Left ventricle myocardium inferior (tissue), 1 donor: ENCODE results near the gene ZFTA. TPM values are rescaled to one million over a fixed set of nuclear protein-coding genes. Genes with fewer than 3 reads are reported as not detected.

Experiments used
- DNase-seq: peaks from one replicate; pipeline ENCODE4 v3.0.0-alpha.2; 2020
- H3K27ac ChIP-seq: fragments of 200-600 bp; replicated peaks from 2 replicates; pipeline ENCODE4 v1.8.0; 2021
- H3K27me3 ChIP-seq: fragments of 200-600 bp; 2 replicates; pipeline ENCODE4 v1.8.0; 2021; ENCODE audit warnings: low read depth
- H3K36me3 ChIP-seq: fragments of 200-600 bp; 2 replicates; pipeline ENCODE4 v1.8.0; 2021
- H3K4me1 ChIP-seq: fragments of 200-600 bp; 2 replicates; pipeline ENCODE4 v1.8.0; 2021
- H3K4me3 ChIP-seq: fragments of 200-600 bp; 2 replicates; pipeline ENCODE4 v1.8.0; 2021; ENCODE audit warnings: mild to moderate bottlenecking, moderate library complexity
- H3K9me3 ChIP-seq: fragments of 200-600 bp; replicated peaks from 2 replicates; pipeline ENCODE4 v1.8.0; 2021
- intact Hi-C: fragments of 100-400 bp; cut with micrococcal nuclease; formaldehyde crosslinking; loops from one replicate; pipeline ENCODE4 v1.11.0; 2022
- total RNA-seq: library from RNA; stranded (reverse); fragmentation: NEBNext Ultra II Directional; extraction: Animal tissue kit (Norgen Biotek cat#: 25700); gene quantifications from one replicate; pipeline ENCODE4 v1.2.1, GENCODE V29; 2021
- TF ChIP-seq, protein P1 (sequence below): fragments of 200-600 bp; IDR thresholded peaks from 2 replicates; pipeline ENCODE4 v1.8.0; 2021; ENCODE audit warnings: antibody characterized with exemption, mild to moderate bottlenecking, borderline replicate concordance
- donor health status: DM: no; HTN: yes; CAD: no; lungs with severe emphysema.

Gene ZFTA
- total RNA-seq, 1 donor from 2014 or later: 11.5 TPM

DNA sequence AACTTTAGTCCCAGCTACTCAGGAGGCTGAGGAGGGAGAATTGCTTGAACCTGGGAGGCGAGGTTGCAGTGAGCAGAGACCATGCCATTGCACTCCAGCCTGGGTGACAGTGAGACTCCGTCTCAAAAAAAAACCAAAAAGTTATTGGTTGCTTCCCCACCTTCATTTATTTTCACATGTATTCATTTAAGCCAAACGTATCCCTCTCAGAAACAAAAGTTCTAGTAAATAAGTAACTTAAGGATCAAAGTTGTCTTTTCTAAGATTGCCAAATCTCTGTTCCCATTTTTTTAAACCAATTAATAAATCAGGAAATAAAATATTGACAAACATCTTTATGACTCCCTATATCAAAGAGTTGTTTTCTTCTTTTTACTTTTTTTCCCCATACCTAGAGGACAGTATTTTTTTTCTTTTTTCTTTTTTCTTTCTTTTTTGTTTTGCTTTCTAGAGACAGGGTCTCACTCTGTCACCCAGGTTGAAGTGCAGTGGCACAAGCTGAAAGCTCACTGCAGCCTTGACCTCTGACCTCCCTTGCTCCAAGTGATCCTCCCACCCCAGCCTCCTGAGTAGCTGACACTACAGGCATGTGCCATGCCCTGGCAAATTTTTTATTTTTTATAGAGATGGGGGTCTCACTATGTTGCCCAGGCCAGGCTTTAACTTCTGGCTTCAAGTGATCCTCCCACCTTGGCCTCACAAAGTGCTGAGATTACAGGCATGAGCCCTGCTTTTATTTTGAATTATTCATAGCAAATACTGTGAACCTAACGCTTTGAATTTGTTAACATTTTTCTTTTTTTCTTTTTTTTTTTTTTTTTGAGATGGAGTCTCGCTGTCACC lies 11.4 kb downstream of the ZFTA start:
- H3K36me3 ChIP-seq: peaks cover 29% of the 10 kb centered on the region
- no peaks in the 10 kb centered on the region for H3K9me3 ChIP-seq

DNA sequence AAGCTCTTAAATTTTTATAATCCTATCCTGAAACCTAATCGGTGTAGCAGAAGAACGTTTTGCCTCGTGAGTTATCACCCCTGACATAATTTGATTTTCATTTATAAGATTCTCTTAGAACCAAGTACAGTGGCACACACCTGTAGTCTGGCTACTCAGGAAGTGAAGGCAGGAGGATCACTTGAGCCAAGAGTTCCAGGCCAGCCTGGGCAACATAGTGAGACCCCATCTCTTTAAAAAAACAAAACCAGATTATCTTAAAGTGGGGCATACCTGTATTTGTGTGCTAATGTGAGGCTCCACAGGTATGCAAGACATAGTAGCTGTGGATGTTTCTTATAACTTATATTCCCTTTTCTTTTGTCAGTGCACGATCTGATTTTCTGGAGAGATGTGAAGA lies 19.0 kb downstream of the ZFTA start:
- Histone ChIP-seq H3K36me3 (peaks cover 24% of the 10 kb centered on the region), H3K27ac (no peak overlapping the region), H3K4me1 (no peaks in the 10 kb centered on the region), H3K4me3 (no peak overlapping the region), H3K27me3 (no peaks in the 10 kb centered on the region), H3K9me3 (no peaks in the 10 kb centered on the region)
- intact Hi-C loops: no loop called here
- TF ChIP-seq, protein P1, sequence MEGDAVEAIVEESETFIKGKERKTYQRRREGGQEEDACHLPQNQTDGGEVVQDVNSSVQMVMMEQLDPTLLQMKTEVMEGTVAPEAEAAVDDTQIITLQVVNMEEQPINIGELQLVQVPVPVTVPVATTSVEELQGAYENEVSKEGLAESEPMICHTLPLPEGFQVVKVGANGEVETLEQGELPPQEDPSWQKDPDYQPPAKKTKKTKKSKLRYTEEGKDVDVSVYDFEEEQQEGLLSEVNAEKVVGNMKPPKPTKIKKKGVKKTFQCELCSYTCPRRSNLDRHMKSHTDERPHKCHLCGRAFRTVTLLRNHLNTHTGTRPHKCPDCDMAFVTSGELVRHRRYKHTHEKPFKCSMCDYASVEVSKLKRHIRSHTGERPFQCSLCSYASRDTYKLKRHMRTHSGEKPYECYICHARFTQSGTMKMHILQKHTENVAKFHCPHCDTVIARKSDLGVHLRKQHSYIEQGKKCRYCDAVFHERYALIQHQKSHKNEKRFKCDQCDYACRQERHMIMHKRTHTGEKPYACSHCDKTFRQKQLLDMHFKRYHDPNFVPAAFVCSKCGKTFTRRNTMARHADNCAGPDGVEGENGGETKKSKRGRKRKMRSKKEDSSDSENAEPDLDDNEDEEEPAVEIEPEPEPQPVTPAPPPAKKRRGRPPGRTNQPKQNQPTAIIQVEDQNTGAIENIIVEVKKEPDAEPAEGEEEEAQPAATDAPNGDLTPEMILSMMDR: no peak
- no peak for DNase-seq

More for the DNA sequence above, 11.4 kb downstream of the ZFTA start:
- H3K27me3 ChIP-seq: no peaks in the 10 kb centered on the region
- intact Hi-C loops: no loop called here
- TF ChIP-seq, protein P1: no peak
- H3K4me3 ChIP-seq: no peak overlapping the region
- H3K4me1 ChIP-seq: peaks cover 6% of the 10 kb centered on the region
- DNase-seq: no peak
- H3K27ac ChIP-seq: no peak overlapping the region

DNA sequence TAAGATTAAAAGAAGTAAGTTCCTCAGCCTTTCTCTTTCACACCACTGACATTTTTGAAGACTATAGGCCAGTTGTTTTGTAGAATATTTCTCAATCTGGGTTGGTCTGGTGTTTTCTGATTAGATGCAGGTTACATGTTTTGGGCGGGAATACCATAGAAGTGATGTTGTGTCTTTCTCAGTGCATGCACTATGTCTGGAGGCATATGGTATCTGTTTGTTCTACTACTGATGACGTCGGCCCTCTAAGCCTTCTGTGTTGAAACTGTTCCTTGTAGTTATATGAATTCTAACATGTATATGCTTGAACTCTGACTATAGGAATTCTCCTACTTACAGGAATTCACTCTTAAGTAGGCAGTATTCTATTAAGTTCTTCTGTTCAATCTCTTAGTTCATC lies 21.6 kb downstream of the ZFTA start:
- Histone ChIP-seq H3K27ac (no peak overlapping the region), H3K27me3 (no peaks in the 10 kb centered on the region), H3K4me1 (no peaks in the 10 kb centered on the region), H3K9me3 (no peaks in the 10 kb centered on the region), H3K4me3 (no peak overlapping the region), H3K36me3 (peaks cover 22% of the 10 kb centered on the region)
- intact Hi-C loops: no loop called here
- no peak for DNase-seq
- TF ChIP-seq, protein P1: no peak

DNA sequence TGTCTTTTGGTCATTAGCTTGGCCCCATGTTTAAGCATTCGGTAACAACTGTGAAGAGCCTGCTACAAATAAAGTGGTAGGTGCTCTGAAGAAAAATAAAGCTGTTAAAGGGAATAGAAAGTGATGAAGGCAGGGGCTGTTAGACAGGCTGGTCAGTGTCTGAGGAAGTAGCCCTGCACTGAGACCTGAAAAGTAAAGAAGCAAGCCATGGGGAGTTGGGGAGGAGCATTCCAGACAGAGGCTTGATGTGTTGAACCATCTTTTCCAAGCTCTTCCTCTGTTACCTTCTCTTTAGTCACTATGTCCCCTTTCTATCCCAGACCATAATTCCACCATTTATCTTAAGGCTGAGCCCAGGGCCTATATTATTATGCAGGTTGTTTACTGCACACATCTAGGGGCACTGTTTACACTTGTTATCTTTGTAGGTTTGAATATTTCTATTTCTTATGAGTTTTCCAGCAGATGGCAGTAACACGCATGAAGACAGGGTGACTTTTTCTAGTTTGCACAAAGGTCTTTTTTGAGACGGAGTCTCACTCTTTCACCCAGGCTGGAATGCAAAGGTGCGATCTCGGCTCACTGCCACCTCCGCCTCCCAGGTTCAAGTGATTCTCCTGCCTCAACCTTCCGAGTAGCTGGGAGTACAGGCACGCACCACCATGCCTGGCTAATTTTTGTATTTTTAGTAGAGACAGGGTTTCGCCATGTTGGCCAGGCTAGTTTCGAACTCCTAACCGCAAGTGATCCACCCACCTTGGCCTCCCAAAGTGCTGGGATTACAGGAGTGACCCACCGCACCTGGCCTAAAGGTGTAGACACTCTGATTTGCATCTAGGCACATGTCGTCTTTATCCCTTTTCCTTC lies 23.0 kb downstream of the ZFTA start:
- peaks cover 7% of the 10 kb centered on the region for H3K36me3 ChIP-seq
- H3K9me3 ChIP-seq: no peaks in the 10 kb centered on the region
- no peak for DNase-seq
- no peak overlapping the region for H3K27ac ChIP-seq
- no peak overlapping the region for H3K4me3 ChIP-seq
- TF ChIP-seq, protein P1: peak; percentile 32
- no peaks in the 10 kb centered on the region for H3K4me1 ChIP-seq
- intact Hi-C loops: no loop called here
- H3K27me3 ChIP-seq: no peaks in the 10 kb centered on the region

DNA sequence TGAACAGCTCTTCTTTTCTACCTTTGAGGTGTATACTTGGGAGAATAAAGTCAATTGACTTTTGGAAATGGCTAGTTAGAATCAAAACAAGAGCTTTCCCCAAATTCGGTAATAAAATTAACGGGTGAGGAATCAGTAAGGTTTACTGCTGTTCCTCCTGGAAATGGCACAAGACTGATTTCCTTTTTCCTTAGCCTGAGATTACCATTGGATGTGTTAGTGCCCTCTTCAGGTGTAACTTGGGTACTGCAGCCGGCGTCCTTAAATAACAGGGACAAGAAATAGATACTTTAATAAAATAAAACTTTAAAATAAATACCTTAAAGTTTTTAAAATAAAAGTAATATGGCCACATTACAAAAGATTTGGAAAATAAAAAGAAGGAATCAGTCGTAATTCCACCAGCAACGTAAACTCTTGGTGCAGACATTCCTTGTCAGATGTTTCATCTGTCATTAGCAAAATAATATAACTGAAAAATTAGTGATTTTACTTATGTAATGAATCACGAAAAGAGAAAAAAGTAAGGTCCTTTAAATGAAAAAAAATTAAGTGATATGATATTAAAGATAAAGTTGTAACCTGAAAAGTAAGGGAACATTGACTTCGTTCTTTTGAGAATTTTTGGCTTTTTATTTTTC lies 29.7 kb downstream of the ZFTA start:
- no peak overlapping the region for H3K4me3 ChIP-seq
- no peaks in the 10 kb centered on the region for H3K27me3 ChIP-seq
- peak; percentile 63 for DNase-seq
- no peaks in the 10 kb centered on the region for H3K4me1 ChIP-seq
- TF ChIP-seq, protein P1: peak; percentile 99
- H3K36me3 ChIP-seq: no peaks in the 10 kb centered on the region
- no peak overlapping the region for H3K27ac ChIP-seq
- no peaks in the 10 kb centered on the region for H3K9me3 ChIP-seq
- intact Hi-C loops: loop anchor here (10.0 kb wide), 1 partner anchor 264 kb away; no protein-coding TSS in a partner anchor
